HG02981 (cell line): ENCODE data around the gene GPR15.

Experiments
- ATAC-seq: cut with Tn5 transposase; IDR thresholded peaks from one replicate; pipeline ENCODE4 v1.9.1; 2021; ENCODE audit warnings: mild to moderate bottlenecking, moderate library complexity; ENCODE audit not compliant: unreplicated experiment

Gene GPR15

DNA sequence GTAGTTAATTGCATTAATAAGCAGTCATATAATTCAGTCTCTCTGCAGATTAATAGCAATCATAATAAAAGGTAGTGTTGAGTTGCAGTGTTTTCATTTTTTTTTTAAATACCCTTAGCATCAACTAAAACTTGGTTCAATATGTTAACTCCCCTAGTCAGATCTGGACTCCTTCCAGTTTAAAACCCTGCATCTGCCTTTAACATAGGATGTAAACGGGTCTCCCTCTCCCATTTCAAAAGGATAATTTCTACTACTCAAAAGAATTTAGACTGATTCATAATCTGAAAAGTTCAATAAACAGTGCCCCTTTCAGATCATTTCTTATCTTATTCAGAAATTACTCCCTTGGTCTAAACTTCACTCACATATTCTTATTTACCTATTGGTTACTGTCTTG is 50.3 kb downstream of the GPR15 start:
- ATAC-seq, result no peak

DNA sequence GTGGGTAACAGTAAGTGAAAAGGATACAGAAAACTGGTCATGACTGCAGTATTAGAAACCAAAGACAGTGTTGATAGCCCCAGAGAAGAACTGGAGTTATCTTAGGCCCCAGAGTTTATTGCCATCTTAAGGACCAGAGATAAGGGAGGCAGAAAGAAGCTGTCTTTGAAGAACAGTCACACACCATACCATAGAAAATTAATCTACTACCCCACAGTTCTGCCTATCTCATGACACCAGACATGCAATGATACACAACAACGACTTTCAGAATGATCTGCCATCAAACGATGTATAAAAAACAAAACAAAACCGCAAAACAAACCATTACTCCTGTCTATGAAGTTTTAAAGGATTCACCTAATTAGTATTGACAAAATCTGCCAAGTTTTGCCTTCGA is 52.0 kb downstream of the GPR15 start:
- no peak for ATAC-seq
